H1 (cell line): ENCODE data around the gene EGFR. TPM values are rescaled to one million over a fixed set of nuclear protein-coding genes. Genes with fewer than 3 reads are reported as not detected.

Experiments used
- CTCF ChIA-PET: fragments of 300-600 bp; sonication (Branson Sonifier 250); formaldehyde crosslinking; loops from one replicate; lab custom pipeline; 2021; ENCODE audit not compliant: partially characterized antibody; lab: Charles Lee
- POLR2A ChIA-PET: fragments of 300-600 bp; sonication (Branson Sonifier 250); formaldehyde crosslinking; loops from one replicate; lab custom pipeline; 2021; ENCODE audit warnings: inconsistent platforms; ENCODE audit not compliant: partially characterized antibody; lab: Charles Lee
- DNase-seq, 2 experiments: peaks; one replicate each; pipeline versions ENCODE4 v3.0.0 to v3.0.0-alpha.2; 2010 to 2022; ENCODE audit warnings: low spot score in 2 of 2, low read depth in 1 of 2, mixed read lengths in 1 of 2
- FAIRE-seq: peaks from 2 replicates; lab custom pipeline; 2011; peaks lifted over from hg19 to GRCh38; lab: Jason Lieb, UNC
- H2AFZ ChIP-seq: 2 replicates; pipeline ENCODE4 v1.8.1; 2012; ENCODE audit warnings: low read length, inconsistent platforms
- H2AK5ac ChIP-seq: 2 replicates; pipeline ENCODE4 v1.6.1; 2013; ENCODE audit warnings: low read depth, low read length
- H2BK120ac ChIP-seq: replicated peaks from 2 replicates; pipeline ENCODE3; 2013; ENCODE audit warnings: low read depth, low read length, inconsistent platforms
- H2BK12ac ChIP-seq: 2 replicates; pipeline ENCODE4 v1.6.1; 2013; ENCODE audit warnings: low read depth, low read length
- H2BK15ac ChIP-seq: 2 replicates; pipeline ENCODE4 v1.6.1; 2013; ENCODE audit warnings: low read length
- H2BK20ac ChIP-seq: 2 replicates; pipeline ENCODE4 v1.6.1; 2013; ENCODE audit warnings: low read length
- H2BK5ac ChIP-seq: 2 replicates; pipeline ENCODE4 v1.6.1; 2013; ENCODE audit warnings: low read depth, low read length
- H3K14ac ChIP-seq: 2 replicates; pipeline ENCODE4 v1.6.1; 2013; ENCODE audit warnings: inconsistent platforms; ENCODE audit not compliant: insufficient read length
- H3K18ac ChIP-seq: 2 replicates; pipeline ENCODE4 v1.6.1; 2013; ENCODE audit warnings: low read length; ENCODE audit errors: extremely low read depth
- H3K23ac ChIP-seq: 2 replicates; pipeline ENCODE4 v1.6.1; 2013; ENCODE audit warnings: inconsistent platforms; ENCODE audit not compliant: insufficient read length
- H3K23me2 ChIP-seq: 2 replicates; pipeline ENCODE4 v1.6.1; 2013; ENCODE audit warnings: low read depth, low read length
- H3K27ac ChIP-seq: 2 replicates; pipeline ENCODE4 v1.6.1; 2011; ENCODE audit warnings: low read depth, low read length, inconsistent platforms
- H3K27me3 ChIP-seq, 4 experiments: replicated peaks in 1 of 4; 1 replicate in 1 of 4; 2 replicates in 3 of 4; pipeline versions ENCODE4 v1.6.1 to v1.8.1; 2011 to 2013; ENCODE audit warnings: low read length in 3 of 4, mild to moderate bottlenecking in 3 of 4, inconsistent platforms in 2 of 4, mixed read lengths in 2 of 4, moderate library complexity in 1 of 4; ENCODE audit not compliant: control insufficient read depth in 3 of 4, insufficient read depth in 3 of 4; ENCODE audit errors: extremely low read depth in 1 of 4
- H3K36me3 ChIP-seq, 4 experiments: 2 replicates each; pipeline versions ENCODE4 v1.6.1 to v1.8.1; 2011 to 2013; ENCODE audit warnings: mild to moderate bottlenecking in 4 of 4, low read length in 3 of 4, moderate library complexity in 2 of 4, control low read depth in 1 of 4, inconsistent platforms in 1 of 4; ENCODE audit not compliant: insufficient read depth in 4 of 4, control insufficient read depth in 2 of 4
- H3K4ac ChIP-seq: replicated peaks from 2 replicates; pipeline ENCODE3; 2013; ENCODE audit warnings: low read length, low read depth, mixed read lengths, inconsistent platforms; ENCODE audit not compliant: insufficient read length
- H3K4me1 ChIP-seq, 4 experiments: replicated peaks in 1 of 4; 1 replicate in 1 of 4; 2 replicates in 3 of 4; pipeline versions ENCODE4 v1.6.1 to v1.8.1; 2011 to 2013; ENCODE audit warnings: low read length in 3 of 4, inconsistent platforms in 2 of 4, mixed read lengths in 1 of 4; ENCODE audit not compliant: insufficient read depth in 4 of 4, control insufficient read depth in 3 of 4
- H3K4me2 ChIP-seq, 2 experiments: 2 replicates each; pipeline versions ENCODE4 v1.6.1 to v1.8.1; 2011 to 2013; ENCODE audit warnings: low read depth in 2 of 2, low read length in 2 of 2, control low read depth in 1 of 2, inconsistent platforms in 1 of 2, mild to moderate bottlenecking in 1 of 2; ENCODE audit not compliant: insufficient read depth in 1 of 2
- H3K4me3 ChIP-seq, 4 experiments: fragments of 200-600, 300-600 bp in 1 of 4; sonication (generic), shearing (Covaris generic), sonication (Bioruptor Twin) in 1 of 4; 2 replicates each; pipeline versions ENCODE4 v1.5.1 to v1.8.1; 2011 to 2016; ENCODE audit warnings: low read length in 4 of 4, low read depth in 3 of 4, control low read depth in 2 of 4, inconsistent platforms in 2 of 4, mild to moderate bottlenecking in 2 of 4, mixed read lengths in 1 of 4, moderate library complexity in 1 of 4; ENCODE audit not compliant: insufficient read depth in 2 of 4; ENCODE audit errors: extremely low read depth in 1 of 4
- H3K56ac ChIP-seq: replicated peaks from 2 replicates; pipeline ENCODE3; 2013; ENCODE audit warnings: low read depth, mild to moderate bottlenecking, mixed read lengths, low read length, inconsistent platforms; ENCODE audit not compliant: insufficient read length
- H3K79me1 ChIP-seq: 2 replicates; pipeline ENCODE4 v1.6.1; 2013; ENCODE audit warnings: low read depth, low read length, control low read depth
- H3K79me2 ChIP-seq, 2 experiments: 2 replicates each; pipeline versions ENCODE4 v1.6.1 to v1.8.1; 2012 to 2013; ENCODE audit warnings: low read length in 2 of 2, mild to moderate bottlenecking in 2 of 2, inconsistent platforms in 1 of 2; ENCODE audit not compliant: insufficient read depth in 2 of 2, control insufficient read depth in 1 of 2
- H3K9ac ChIP-seq, 4 experiments: replicated peaks in 1 of 4; 1 replicate in 1 of 4; 2 replicates in 3 of 4; pipeline versions ENCODE4 v1.6.1 to v1.8.1; 2011 to 2013; ENCODE audit warnings: low read depth in 3 of 4, low read length in 3 of 4, control low read depth in 2 of 4, mild to moderate bottlenecking in 2 of 4, moderate library complexity in 2 of 4, inconsistent platforms in 1 of 4; ENCODE audit errors: extremely low read depth in 1 of 4
- H3K9me3 ChIP-seq, 2 experiments: 2 replicates each; pipeline versions ENCODE4 v1.6.1 to v1.8.1; 2012 to 2013; ENCODE audit warnings: mild to moderate bottlenecking in 2 of 2, moderate library complexity in 2 of 2, control low read depth in 1 of 2, inconsistent platforms in 1 of 2, low read depth in 1 of 2, low read length in 1 of 2, mixed read lengths in 1 of 2; ENCODE audit not compliant: insufficient read depth in 2 of 2
- H4K20me1 ChIP-seq, 2 experiments: replicated peaks in 1 of 2; 2 replicates each; pipeline versions ENCODE3 to v1.8.1; 2011 to 2013; ENCODE audit warnings: inconsistent platforms in 2 of 2, low read length in 2 of 2, mild to moderate bottlenecking in 1 of 2; ENCODE audit not compliant: insufficient read depth in 2 of 2, control insufficient read depth in 1 of 2
- H4K5ac ChIP-seq: 2 replicates; pipeline ENCODE4 v1.6.1; 2013; ENCODE audit warnings: low read length, low read depth, mixed read lengths, inconsistent platforms; ENCODE audit not compliant: insufficient read length
- H4K8ac ChIP-seq: 2 replicates; pipeline ENCODE4 v1.8.0; 2013; ENCODE audit warnings: mild to moderate bottlenecking, moderate library complexity, low read length, inconsistent platforms; ENCODE audit not compliant: insufficient read depth; ENCODE audit errors: extremely low read depth
- H4K91ac ChIP-seq: replicated peaks from 2 replicates; pipeline ENCODE3; 2013; ENCODE audit warnings: low read length, mixed read lengths, inconsistent platforms; ENCODE audit not compliant: insufficient read length
- HDAC2 ChIP-seq, 2 experiments: fragments of 300-600 bp in 1 of 2; sonication (generic) in 1 of 2; IDR thresholded peaks; 2 replicates each; pipeline ENCODE4 v1.6.1; 2011 to 2012; ENCODE audit warnings: low read depth in 2 of 2, low read length in 2 of 2, mild to moderate bottlenecking in 2 of 2, moderate library complexity in 2 of 2, borderline replicate concordance in 1 of 2, inconsistent platforms in 1 of 2
- HDAC6 ChIP-seq: IDR thresholded peaks from one replicate; pipeline ENCODE4 v1.7.1; 2012; ENCODE audit warnings: low read depth, mild to moderate bottlenecking, inconsistent platforms, low read length, moderate library complexity
- JUND ChIP-seq: IDR thresholded peaks from 2 replicates; pipeline ENCODE4 v1.6.1; 2011; ENCODE audit warnings: mild to moderate bottlenecking, improper control_type of control experiment, low read length
- KDM5A ChIP-seq: fragments of 200-600 bp; IDR thresholded peaks from 2 replicates; pipeline ENCODE4 v1.7.1; 2012; ENCODE audit warnings: mild to moderate bottlenecking, low read length, inconsistent platforms, mixed read lengths
- RFX5 ChIP-seq: IDR thresholded peaks from 2 replicates; pipeline ENCODE4 v1.6.1; 2011; ENCODE audit warnings: low read depth, low read length, improper control_type of control experiment, borderline replicate concordance
- TAF7 ChIP-seq: optimal IDR thresholded peaks from 2 replicates; pipeline ENCODE3; 2011; ENCODE audit warnings: low read depth, mild to moderate bottlenecking, inconsistent platforms, low read length, moderate library complexity, borderline replicate concordance
- TBP ChIP-seq: IDR thresholded peaks from 2 replicates; pipeline ENCODE4 v1.6.1; 2011; ENCODE audit warnings: low read depth, low read length, improper control_type of control experiment
- YY1 ChIP-seq: IDR thresholded peaks from 2 replicates; pipeline ENCODE4 v1.6.1; 2011; ENCODE audit warnings: low read depth, mild to moderate bottlenecking, low read length
- WGBS, 2 experiments: shearing (Covaris generic) in 1 of 2; methylation state at CpG; one replicate each; pipeline versions ENCODE4 v1.1.6 to v1.1.7; 2013 to 2015; ENCODE audit warnings: low lambda C conversion rate in 2 of 2, mixed read lengths in 2 of 2, inconsistent platforms in 1 of 2, low coverage in 1 of 2, missing lambda C conversion rate in 1 of 2; ENCODE audit not compliant: insufficient replicate concordance in 2 of 2, insufficient coverage in 1 of 2, insufficient read length in 1 of 2; ENCODE audit errors: extremely low coverage in 1 of 2, missing lambda C conversion rate in 1 of 2; 5-methylcytosine and 5-hydroxymethylcytosine counted together
- polyA plus RNA-seq, 7 experiments: library from polyadenylated mRNA; depleted of rRNA in 3 of 7; stranded (reverse) in 5 of 7; unstranded in 2 of 7; fragments of >200 nt in 5 of 7; fragments of 200-250 nt in 2 of 7; gene quantifications; 1 replicate in 5 of 7; 2 replicates in 1 of 7; 4 replicates in 1 of 7; pipeline versions ENCODE4 v1.2.1 to v1.2.3, GENCODE V29; 2011 to 2013; ENCODE audit warnings: missing spikeins in 2 of 7, mixed read lengths in 2 of 7
- total RNA-seq: library from RNA; stranded (reverse); fragmentation: NEBNext Ultra II Directional; extraction: Animal tissue kit (Norgen Biotek cat#: 25700); gene quantifications from 2 replicates; pipeline ENCODE4 v1.2.1, GENCODE V29; 2021
- TF ChIP-seq, protein P1 (sequence below), 3 experiments: IDR thresholded peaks; 1 replicate in 2 of 3; 2 replicates in 1 of 3; pipeline versions ENCODE4 v1.5.1 to v1.6.1; 2011; ENCODE audit warnings: low read length in 3 of 3, mild to moderate bottlenecking in 3 of 3, inconsistent platforms in 2 of 3, low read depth in 1 of 3, moderate library complexity in 1 of 3; ENCODE audit not compliant: insufficient read depth in 1 of 3; ENCODE audit errors: control extremely low read depth in 1 of 3

EGFR gene
- total and polyA plus RNA-seq, 2 of the 8 experiments (the other 6 are each of a cell fraction or from before 2014, with no cell fraction given) = 1.9 to 5.8 TPM

DNA sequence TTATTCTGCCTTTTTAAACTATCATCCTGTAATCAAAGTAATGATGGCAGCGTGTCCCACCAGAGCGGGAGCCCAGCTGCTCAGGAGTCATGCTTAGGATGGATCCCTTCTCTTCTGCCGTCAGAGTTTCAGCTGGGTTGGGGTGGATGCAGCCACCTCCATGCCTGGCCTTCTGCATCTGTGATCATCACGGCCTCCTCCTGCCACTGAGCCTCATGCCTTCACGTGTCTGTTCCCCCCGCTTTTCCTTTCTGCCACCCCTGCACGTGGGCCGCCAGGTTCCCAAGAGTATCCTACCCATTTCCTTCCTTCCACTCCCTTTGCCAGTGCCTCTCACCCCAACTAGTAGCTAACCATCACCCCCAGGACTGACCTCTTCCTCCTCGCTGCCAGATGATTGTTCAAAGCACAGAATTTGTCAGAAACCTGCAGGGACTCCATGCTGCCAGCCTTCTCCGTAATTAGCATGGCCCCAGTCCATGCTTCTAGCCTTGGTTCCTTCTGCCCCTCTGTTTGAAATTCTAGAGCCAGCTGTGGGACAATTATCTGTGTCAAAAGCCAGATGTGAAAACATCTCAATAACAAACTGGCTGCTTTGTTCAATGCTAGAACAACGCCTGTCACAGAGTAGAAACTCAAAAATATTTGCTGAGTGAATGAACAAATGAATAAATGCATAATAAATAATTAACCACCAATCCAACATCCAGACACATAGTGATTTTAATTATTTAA lies 151.7 kb downstream of the EGFR start:
- no peak overlapping the region for H3K23ac ChIP-seq
- no peak overlapping the region for H3K4ac ChIP-seq
- H3K4me2 ChIP-seq = no peak overlapping the region
- no peak overlapping the region; the same call in 1 of the 2 replicates for H3K18ac ChIP-seq
- no peak overlapping the region for H3K56ac ChIP-seq
- H3K79me2 ChIP-seq = no peaks in the 10 kb centered on the region
- WGBS, 2 experiments = 93% methylated on average over 11 of the region's 11 CpGs; no CpG with 5 or more reads in 1 of the 2 experiments
- H3K23me2 ChIP-seq = peaks cover 6% of the 10 kb centered on the region; the same call in 1 of the 2 replicates
- no peak overlapping the region for H4K91ac ChIP-seq
- no peak overlapping the region for H2AFZ ChIP-seq
- H3K14ac ChIP-seq = no peak overlapping the region
- H2BK5ac ChIP-seq = no peak overlapping the region; the same call in 1 of the 2 replicates
- ChIA-PET CTCF (interaction anchor here (1.0 to 1.6 kb wide), 4 partner anchors 15 to 330 kb away, joined by 3 read pairs; no protein-coding TSS in a partner anchor), POLR2A (no interaction called here)
- peaks cover 0 to 2% of the 10 kb centered on the region in 2 experiments for H4K20me1 ChIP-seq
- no peak overlapping the region for H2BK15ac ChIP-seq
- no peak overlapping the region for H3K27ac ChIP-seq
- H2AK5ac ChIP-seq = no peak overlapping the region
- no peaks in the 10 kb centered on the region for H3K27me3 ChIP-seq
- H2BK20ac ChIP-seq = no peak overlapping the region
- H4K5ac ChIP-seq = no peak overlapping the region
- H3K9ac ChIP-seq = no peak overlapping the region
- H2BK120ac ChIP-seq = no peak overlapping the region
- no peak for DNase-seq
- FAIRE-seq = no peak
- no peak overlapping the region for H2BK12ac ChIP-seq
- H3K79me1 ChIP-seq = no peaks in the 10 kb centered on the region; the same call in 1 of the 2 replicates
- H3K9me3 ChIP-seq = no peaks in the 10 kb centered on the region; a peak in 1 of 4 replicates
- no peaks in the 10 kb centered on the region for H3K4me1 ChIP-seq
- no peaks in the 10 kb centered on the region for H3K36me3 ChIP-seq
- no peak overlapping the region for H3K4me3 ChIP-seq
- H4K8ac ChIP-seq = no peak overlapping the region
- TF ChIP-seq JUND = no peak
- TF ChIP-seq HDAC6 = no peak
- no peak for TF ChIP-seq RFX5
- no peak for TF ChIP-seq YY1
- TF ChIP-seq KDM5A = no peak
- no peak for TF ChIP-seq HDAC2 (IDR thresholded peaks at IDR 0.05; ENCODE audit: borderline replicate concordance in 1 of 2, low read depth in 2 of 2, low read length in 2 of 2)
- no peak for TF ChIP-seq TBP
- TF ChIP-seq, protein P1, sequence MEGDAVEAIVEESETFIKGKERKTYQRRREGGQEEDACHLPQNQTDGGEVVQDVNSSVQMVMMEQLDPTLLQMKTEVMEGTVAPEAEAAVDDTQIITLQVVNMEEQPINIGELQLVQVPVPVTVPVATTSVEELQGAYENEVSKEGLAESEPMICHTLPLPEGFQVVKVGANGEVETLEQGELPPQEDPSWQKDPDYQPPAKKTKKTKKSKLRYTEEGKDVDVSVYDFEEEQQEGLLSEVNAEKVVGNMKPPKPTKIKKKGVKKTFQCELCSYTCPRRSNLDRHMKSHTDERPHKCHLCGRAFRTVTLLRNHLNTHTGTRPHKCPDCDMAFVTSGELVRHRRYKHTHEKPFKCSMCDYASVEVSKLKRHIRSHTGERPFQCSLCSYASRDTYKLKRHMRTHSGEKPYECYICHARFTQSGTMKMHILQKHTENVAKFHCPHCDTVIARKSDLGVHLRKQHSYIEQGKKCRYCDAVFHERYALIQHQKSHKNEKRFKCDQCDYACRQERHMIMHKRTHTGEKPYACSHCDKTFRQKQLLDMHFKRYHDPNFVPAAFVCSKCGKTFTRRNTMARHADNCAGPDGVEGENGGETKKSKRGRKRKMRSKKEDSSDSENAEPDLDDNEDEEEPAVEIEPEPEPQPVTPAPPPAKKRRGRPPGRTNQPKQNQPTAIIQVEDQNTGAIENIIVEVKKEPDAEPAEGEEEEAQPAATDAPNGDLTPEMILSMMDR (IDR thresholded peaks at IDR 0.05; ENCODE audit: control extremely low read depth in 1 of 3, insufficient read depth in 1 of 3, low read depth in 1 of 3, low read length in 3 of 3) = no peak
- TF ChIP-seq TAF7 = no peak
